ENCODE measurements around the gene OR7C1. TPM values are rescaled to one million over a fixed set of nuclear protein-coding genes. Genes with fewer than 3 reads are reported as not detected.

OR7C1 gene
- total RNA-seq, 1 experiment from 2014 or later = not detected

DNA sequence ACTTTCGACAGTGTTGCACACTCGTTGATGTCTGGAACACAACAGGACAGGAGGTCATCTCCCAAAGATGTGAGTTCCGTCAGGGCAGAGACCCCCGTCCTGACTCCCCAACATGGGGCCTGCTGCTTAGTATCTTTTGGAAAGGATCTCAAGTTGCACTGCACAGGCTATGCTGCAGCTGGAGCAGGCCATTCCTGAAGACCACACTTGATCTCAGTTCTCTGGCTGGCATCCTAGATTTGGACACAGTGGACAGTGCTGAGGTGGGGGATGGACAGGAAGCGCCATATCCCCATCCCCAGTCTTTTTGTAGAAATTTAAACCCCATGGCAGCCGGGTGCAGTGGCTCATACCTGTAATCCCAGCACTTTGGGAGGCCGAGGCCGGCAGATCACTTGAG is 62.5 kb downstream of the OR7C1 start (continued):
- TF ChIP-seq TEAD1 (CRISPR knock-in tag; IDR thresholded peaks at IDR 0.05) (no peak), ZBTB21 (CRISPR knock-in tag; IDR thresholded peaks at IDR 0.05; ENCODE audit: borderline replicate concordance) (no peak)

DNA sequence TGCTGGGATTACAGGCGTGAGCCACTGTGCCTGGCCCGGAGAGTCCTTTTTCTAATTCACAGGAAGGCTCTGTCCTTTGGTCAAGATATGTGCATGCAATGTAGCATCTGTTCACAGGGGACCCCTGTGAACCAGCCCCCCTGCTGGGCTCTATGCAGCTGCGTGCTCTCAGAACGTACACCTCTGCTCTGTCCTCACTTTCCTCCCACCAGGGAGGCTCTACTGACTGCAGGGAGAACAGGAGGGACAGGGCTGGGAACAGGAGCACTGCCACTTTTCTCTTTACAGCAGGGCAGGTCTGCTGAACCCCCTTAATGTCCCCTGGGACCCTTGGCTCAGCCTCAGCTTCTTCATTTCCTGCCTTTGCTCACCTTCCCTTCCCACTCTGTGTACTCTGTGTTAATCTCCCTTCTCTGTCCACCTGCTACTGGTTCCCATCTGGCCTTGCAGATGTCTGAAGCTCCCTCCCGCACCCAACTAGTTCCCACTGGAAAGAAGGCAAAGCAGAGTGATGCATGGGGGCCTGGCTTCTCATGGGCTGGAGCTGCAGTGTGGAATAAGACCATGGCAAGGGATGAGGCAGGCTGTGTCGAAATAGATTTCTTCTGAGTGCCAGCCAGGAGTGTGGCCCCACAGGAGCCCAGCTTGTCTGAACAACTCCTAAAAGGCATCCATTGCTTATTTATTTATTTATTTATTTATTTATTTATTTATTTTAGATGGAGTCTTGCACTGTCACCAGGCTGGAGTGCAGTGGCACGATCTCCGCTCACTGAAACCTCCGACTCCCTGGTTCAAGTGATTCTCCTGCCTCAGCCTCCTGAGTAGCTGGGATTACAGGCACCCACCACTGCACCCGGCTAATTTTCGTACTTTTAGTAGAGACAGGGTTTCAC is 63.8 kb downstream of the OR7C1 start:
- CTCF ChIA-PET = interaction anchor here (1.6 kb wide), 1 partner anchor 15 kb away, joined by 5 read pairs; no protein-coding TSS in a partner anchor
- Mint-ChIP-seq H3K4me3 (no peak overlapping the region), H3K27me3 (ENCODE audit: low read depth) (peaks cover 3% of the 10 kb centered on the region; the same call in 1 of the 2 replicates), H3K27ac (no peak overlapping the region), H3K9me3 (no peaks in the 10 kb centered on the region), H3K4me1 (peaks cover 3% of the 10 kb centered on the region), H3K36me3 (peaks cover 25% of the 10 kb centered on the region)
- DNase-seq (ENCODE audit: low spot score) = no peak
- no peak for TF ChIP-seq SMAD3 (CRISPR knock-in tag; IDR thresholded peaks at IDR 0.05; ENCODE audit: borderline replicate concordance)
- POLR2A ChIA-PET = no interaction called here
- no peak for ATAC-seq

DNA sequence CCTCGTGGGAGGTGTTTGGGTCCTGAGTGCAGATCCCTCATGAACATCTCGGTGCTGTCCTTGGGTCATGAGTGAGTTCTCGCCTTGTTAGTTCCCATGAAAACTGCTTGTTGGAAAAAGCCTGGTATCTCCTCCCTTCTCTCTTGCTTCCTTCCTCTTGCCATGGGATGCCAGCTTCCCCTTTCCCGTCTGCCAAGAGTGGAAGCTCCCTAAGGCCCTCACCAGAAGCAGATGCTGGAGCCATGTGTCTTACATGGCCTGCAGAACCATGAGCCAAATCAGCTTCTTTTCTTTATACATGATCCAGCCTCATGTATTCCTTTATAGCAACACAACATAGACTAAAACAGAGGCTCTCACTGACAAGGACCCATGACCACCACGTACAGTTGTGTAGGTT is 64.8 kb downstream of the OR7C1 start:
- ChIA-PET CTCF (no interaction called here), POLR2A (no interaction called here)
- H3K27ac Mint-ChIP-seq = no peak overlapping the region
- H3K4me3 Mint-ChIP-seq = no peak overlapping the region
- H3K9me3 Mint-ChIP-seq = no peaks in the 10 kb centered on the region
- H3K36me3 Mint-ChIP-seq = peaks cover 27% of the 10 kb centered on the region
- TF ChIP-seq, protein P1, sequence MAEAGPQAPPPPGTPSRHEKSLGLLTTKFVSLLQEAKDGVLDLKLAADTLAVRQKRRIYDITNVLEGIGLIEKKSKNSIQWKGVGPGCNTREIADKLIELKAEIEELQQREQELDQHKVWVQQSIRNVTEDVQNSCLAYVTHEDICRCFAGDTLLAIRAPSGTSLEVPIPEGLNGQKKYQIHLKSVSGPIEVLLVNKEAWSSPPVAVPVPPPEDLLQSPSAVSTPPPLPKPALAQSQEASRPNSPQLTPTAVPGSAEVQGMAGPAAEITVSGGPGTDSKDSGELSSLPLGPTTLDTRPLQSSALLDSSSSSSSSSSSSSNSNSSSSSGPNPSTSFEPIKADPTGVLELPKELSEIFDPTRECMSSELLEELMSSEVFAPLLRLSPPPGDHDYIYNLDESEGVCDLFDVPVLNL (CRISPR knock-in tag; IDR thresholded peaks at IDR 0.05; ENCODE audit: borderline replicate concordance, low read depth) = no peak
- TF ChIP-seq ELF4 (CRISPR knock-in tag; IDR thresholded peaks at IDR 0.05; ENCODE audit: low read depth) (no peak), SOX15 (CRISPR knock-in tag; IDR thresholded peaks at IDR 0.05) (no peak), ZNF423 (CRISPR knock-in tag; IDR thresholded peaks at IDR 0.05) (no peak), RORB (CRISPR knock-in tag; IDR thresholded peaks at IDR 0.05) (no peak), ESRRA (CRISPR knock-in tag; IDR thresholded peaks at IDR 0.05; ENCODE audit: borderline replicate concordance) (no peak), TEAD4 (CRISPR knock-in tag; IDR thresholded peaks at IDR 0.05) (no peak), MXD4 (CRISPR knock-in tag; IDR thresholded peaks at IDR 0.05; ENCODE audit: borderline replicate concordance) (no peak)
- TF ChIP-seq, protein P2, sequence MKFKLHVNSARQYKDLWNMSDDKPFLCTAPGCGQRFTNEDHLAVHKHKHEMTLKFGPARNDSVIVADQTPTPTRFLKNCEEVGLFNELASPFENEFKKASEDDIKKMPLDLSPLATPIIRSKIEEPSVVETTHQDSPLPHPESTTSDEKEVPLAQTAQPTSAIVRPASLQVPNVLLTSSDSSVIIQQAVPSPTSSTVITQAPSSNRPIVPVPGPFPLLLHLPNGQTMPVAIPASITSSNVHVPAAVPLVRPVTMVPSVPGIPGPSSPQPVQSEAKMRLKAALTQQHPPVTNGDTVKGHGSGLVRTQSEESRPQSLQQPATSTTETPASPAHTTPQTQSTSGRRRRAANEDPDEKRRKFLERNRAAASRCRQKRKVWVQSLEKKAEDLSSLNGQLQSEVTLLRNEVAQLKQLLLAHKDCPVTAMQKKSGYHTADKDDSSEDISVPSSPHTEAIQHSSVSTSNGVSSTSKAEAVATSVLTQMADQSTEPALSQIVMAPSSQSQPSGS (CRISPR knock-in tag; IDR thresholded peaks at IDR 0.05; ENCODE audit: borderline replicate concordance, low read depth) = no peak
- no peak for DNase-seq (ENCODE audit: low spot score)
- no peaks in the 10 kb centered on the region for H3K4me1 Mint-ChIP-seq
- no peaks in the 10 kb centered on the region for H3K27me3 Mint-ChIP-seq (ENCODE audit: low read depth)
- no peak for ATAC-seq

DNA sequence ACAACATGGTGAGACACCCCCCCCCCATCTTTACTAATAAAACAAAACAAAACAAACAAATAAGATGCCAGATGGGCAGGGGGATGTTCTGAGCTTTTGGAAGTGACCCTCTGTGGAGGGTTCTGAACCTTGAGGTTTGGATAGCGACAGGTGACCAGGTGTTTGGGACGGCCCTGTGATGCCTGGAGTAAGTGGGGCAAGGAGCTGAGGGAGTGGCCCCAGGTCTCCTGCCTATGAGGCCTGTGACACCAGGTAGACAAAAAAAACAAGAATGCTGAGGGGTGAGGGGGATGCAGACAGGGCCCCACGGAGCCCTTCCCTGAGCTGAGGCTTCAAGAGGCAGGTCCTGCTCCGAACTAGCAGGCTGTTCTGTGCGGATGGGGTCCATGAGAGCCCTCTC is 65.8 kb downstream of the OR7C1 start:
- ChIA-PET POLR2A (no interaction called here), CTCF (no interaction called here)
- ATAC-seq = no peak
- no peaks in the 10 kb centered on the region for H3K4me1 Mint-ChIP-seq
- no peak for DNase-seq (ENCODE audit: low spot score)
- no peaks in the 10 kb centered on the region for H3K9me3 Mint-ChIP-seq
- no peaks in the 10 kb centered on the region; the same call in 1 of the 2 replicates for H3K27me3 Mint-ChIP-seq (ENCODE audit: low read depth)
- H3K36me3 Mint-ChIP-seq = peaks cover 28% of the 10 kb centered on the region
- H3K27ac Mint-ChIP-seq = no peak overlapping the region
- no peak overlapping the region for H3K4me3 Mint-ChIP-seq
- TF ChIP-seq OVOL2 (CRISPR knock-in tag; IDR thresholded peaks at IDR 0.05; ENCODE audit: borderline replicate concordance) = no peak
- TF ChIP-seq, protein P3, sequence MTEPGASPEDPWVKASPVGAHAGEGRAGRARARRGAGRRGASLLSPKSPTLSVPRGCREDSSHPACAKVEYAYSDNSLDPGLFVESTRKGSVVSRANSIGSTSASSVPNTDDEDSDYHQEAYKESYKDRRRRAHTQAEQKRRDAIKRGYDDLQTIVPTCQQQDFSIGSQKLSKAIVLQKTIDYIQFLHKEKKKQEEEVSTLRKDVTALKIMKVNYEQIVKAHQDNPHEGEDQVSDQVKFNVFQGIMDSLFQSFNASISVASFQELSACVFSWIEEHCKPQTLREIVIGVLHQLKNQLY (CRISPR knock-in tag; IDR thresholded peaks at IDR 0.05) = no peak
- TF ChIP-seq, protein P4, sequence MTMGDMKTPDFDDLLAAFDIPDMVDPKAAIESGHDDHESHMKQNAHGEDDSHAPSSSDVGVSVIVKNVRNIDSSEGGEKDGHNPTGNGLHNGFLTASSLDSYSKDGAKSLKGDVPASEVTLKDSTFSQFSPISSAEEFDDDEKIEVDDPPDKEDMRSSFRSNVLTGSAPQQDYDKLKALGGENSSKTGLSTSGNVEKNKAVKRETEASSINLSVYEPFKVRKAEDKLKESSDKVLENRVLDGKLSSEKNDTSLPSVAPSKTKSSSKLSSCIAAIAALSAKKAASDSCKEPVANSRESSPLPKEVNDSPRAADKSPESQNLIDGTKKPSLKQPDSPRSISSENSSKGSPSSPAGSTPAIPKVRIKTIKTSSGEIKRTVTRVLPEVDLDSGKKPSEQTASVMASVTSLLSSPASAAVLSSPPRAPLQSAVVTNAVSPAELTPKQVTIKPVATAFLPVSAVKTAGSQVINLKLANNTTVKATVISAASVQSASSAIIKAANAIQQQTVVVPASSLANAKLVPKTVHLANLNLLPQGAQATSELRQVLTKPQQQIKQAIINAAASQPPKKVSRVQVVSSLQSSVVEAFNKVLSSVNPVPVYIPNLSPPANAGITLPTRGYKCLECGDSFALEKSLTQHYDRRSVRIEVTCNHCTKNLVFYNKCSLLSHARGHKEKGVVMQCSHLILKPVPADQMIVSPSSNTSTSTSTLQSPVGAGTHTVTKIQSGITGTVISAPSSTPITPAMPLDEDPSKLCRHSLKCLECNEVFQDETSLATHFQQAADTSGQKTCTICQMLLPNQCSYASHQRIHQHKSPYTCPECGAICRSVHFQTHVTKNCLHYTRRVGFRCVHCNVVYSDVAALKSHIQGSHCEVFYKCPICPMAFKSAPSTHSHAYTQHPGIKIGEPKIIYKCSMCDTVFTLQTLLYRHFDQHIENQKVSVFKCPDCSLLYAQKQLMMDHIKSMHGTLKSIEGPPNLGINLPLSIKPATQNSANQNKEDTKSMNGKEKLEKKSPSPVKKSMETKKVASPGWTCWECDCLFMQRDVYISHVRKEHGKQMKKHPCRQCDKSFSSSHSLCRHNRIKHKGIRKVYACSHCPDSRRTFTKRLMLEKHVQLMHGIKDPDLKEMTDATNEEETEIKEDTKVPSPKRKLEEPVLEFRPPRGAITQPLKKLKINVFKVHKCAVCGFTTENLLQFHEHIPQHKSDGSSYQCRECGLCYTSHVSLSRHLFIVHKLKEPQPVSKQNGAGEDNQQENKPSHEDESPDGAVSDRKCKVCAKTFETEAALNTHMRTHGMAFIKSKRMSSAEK (CRISPR knock-in tag; IDR thresholded peaks at IDR 0.05; ENCODE audit: borderline replicate concordance) = no peak
- no peak for TF ChIP-seq EMX1 (CRISPR knock-in tag; IDR thresholded peaks at IDR 0.05)
- TF ChIP-seq, protein P5, sequence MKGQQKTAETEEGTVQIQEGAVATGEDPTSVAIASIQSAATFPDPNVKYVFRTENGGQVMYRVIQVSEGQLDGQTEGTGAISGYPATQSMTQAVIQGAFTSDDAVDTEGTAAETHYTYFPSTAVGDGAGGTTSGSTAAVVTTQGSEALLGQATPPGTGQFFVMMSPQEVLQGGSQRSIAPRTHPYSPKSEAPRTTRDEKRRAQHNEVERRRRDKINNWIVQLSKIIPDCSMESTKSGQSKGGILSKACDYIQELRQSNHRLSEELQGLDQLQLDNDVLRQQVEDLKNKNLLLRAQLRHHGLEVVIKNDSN (CRISPR knock-in tag; IDR thresholded peaks at IDR 0.05) = no peak
- TF ChIP-seq, protein P1 (CRISPR knock-in tag; IDR thresholded peaks at IDR 0.05; ENCODE audit: borderline replicate concordance, low read depth) = no peak

All from WTC11 (cell line).